Hepatocyte (in vitro differentiated cells): ENCODE results near the gene FZR1.

Experiments used
- EZH2 ChIP-seq: fragments of 200-600 bp; sonication (generic); IDR thresholded peaks from 2 replicates; pipeline ENCODE4 v1.6.1; 2016; ENCODE audit warnings: antibody characterized with exemption, mild to moderate bottlenecking, borderline replicate concordance
- TF ChIP-seq, protein P1 (sequence below): fragments of 200-600 bp; sonication (generic); IDR thresholded peaks from 2 replicates; pipeline ENCODE4 v1.5.1; 2016; ENCODE audit warnings: antibody characterized with exemption, mild to moderate bottlenecking; ENCODE audit not compliant: poor library complexity

DNA sequence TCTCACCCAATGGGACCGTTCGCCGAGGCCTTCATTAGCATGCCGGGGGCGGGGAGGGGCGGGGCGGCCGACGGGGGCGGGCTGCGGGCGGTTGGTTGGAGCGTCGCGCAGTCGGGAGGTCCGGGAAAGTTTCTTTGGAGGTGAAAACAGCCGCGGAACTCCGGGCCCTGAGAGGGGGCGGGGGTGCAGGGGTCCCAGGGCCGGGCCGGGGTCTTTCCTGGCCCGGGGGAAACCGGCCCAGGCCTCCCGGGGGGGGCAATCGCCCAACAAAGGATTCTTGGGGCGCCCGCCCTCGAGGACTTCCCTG lies 66.7 kb downstream of the FZR1 start, which contains the start of gene HMG20B:
- TF ChIP-seq, protein P1, sequence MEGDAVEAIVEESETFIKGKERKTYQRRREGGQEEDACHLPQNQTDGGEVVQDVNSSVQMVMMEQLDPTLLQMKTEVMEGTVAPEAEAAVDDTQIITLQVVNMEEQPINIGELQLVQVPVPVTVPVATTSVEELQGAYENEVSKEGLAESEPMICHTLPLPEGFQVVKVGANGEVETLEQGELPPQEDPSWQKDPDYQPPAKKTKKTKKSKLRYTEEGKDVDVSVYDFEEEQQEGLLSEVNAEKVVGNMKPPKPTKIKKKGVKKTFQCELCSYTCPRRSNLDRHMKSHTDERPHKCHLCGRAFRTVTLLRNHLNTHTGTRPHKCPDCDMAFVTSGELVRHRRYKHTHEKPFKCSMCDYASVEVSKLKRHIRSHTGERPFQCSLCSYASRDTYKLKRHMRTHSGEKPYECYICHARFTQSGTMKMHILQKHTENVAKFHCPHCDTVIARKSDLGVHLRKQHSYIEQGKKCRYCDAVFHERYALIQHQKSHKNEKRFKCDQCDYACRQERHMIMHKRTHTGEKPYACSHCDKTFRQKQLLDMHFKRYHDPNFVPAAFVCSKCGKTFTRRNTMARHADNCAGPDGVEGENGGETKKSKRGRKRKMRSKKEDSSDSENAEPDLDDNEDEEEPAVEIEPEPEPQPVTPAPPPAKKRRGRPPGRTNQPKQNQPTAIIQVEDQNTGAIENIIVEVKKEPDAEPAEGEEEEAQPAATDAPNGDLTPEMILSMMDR, result no peak
- TF ChIP-seq EZH2, result no peak
